Measurements from ENCODE around the gene MRPS23.

MRPS23 gene

GRCh38 chr17:57788725-57789124 is 61.1 kb downstream of the MRPS23 start:
- DNase-seq = no peak

- DNase-seq = no peak
These were observed 64.8 kb downstream of the MRPS23 start for GRCh38 chr17:57785022-57785421.
